Breast epithelium (tissue), 4 donors: ENCODE data around the gene RARA. TPM values are rescaled to one million over a fixed set of nuclear protein-coding genes. Genes with fewer than 3 reads are reported as not detected.
A peak's percentile ranks its signal among the peaks of the same experiment; 100 is the strongest.

Source experiments
- DNase-seq, 2 donors: peaks; one replicate each; pipeline ENCODE4 v3.0.0-alpha.2; 2019; ENCODE audit warnings: low spot score in 2 of 2
- H3K27ac ChIP-seq, 2 donors: fragments of 200-600 bp; sonication (generic) in 1 of 2; one replicate each; pipeline ENCODE4 v1.5.1; 2016 to 2019; ENCODE audit warnings: mild to moderate bottlenecking in 1 of 2
- H3K27me3 ChIP-seq, 2 donors: fragments of 200-600 bp; sonication (generic) in 1 of 2; one replicate each; pipeline versions ENCODE4 v1.5.1 to v1.6.0; 2017 to 2019; ENCODE audit warnings: control low read depth in 1 of 2, mild to moderate bottlenecking in 1 of 2
- H3K36me3 ChIP-seq: fragments of 200-600 bp; one replicate; pipeline ENCODE4 v1.5.1; 2019
- H3K4me1 ChIP-seq, 2 donors: fragments of 200-600 bp; sonication (generic); one replicate each; pipeline ENCODE4 v1.5.1; 2016 to 2019; ENCODE audit warnings: control low read depth in 1 of 2
- H3K4me3 ChIP-seq, 3 donors: fragments of 200-600 bp; sonication (generic); 1 replicate in 2 of 3; 2 replicates in 1 of 3; pipeline ENCODE4 v1.5.1; 2016 to 2019; ENCODE audit warnings: mild to moderate bottlenecking in 3 of 3, moderate library complexity in 2 of 3
- H3K9me3 ChIP-seq, 2 donors: fragments of 200-600 bp; sonication (generic) in 1 of 2; one replicate each; pipeline ENCODE4 v1.5.1; 2016 to 2019; ENCODE audit warnings: control low read depth in 1 of 2
- POLR2A ChIP-seq: fragments of 450-650 bp; IDR thresholded peaks from one replicate; pipeline ENCODE4 v1.6.1; 2016; ENCODE audit warnings: antibody characterized with exemption, mild to moderate bottlenecking, moderate library complexity
- POLR2AphosphoS5 ChIP-seq, 3 donors: sonication (generic); formaldehyde crosslinking; IDR thresholded peaks; one replicate each; pipeline ENCODE4 v1.6.1; 2017; ENCODE audit warnings: antibody characterized with exemption in 3 of 3
- intact Hi-C: fragments of 100-400 bp; cut with DNase I; formaldehyde crosslinking; loops from one replicate; pipeline ENCODE4 v1.15.1; 2023; ENCODE audit warnings: low total_unique reads
- total RNA-seq, 3 donors: library from RNA; depleted of rRNA; stranded (reverse); fragments of >200 nt; gene quantifications; one replicate each; pipeline ENCODE4 v1.1.0, GENCODE V29; 2016
- TF ChIP-seq, protein P1 (sequence below), 3 donors: fragments of 450-650 bp; IDR thresholded peaks; one replicate each; pipeline ENCODE4 v1.5.1; 2016 to 2017; ENCODE audit warnings: antibody characterized with exemption in 3 of 3, mild to moderate bottlenecking in 3 of 3, moderate library complexity in 3 of 3

The RARA gene
- total RNA-seq, 3 donors from 2014 or later: 14.2 to 31.2 (median 25.2) TPM

DNA sequence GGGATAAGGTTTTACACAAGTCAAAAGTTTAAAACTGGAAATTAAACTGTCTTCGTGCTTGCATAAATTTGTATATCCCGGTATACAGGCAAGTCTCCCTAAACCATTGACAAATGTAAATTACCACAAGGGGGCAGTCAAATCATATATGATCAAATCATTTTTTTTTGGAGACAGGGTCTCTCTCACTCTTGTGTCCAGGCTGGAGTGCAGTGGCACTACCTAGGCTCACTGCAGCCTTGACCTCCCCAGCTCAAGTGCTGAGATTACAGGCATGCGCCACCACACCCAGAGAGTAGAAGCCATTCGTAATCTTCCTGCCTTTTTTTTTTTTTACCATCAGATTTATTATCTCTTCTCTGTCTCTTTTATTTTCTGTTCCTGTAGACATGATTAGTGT, 90.2 kb downstream of the RARA start:
- Histone ChIP-seq H3K4me1 (no peaks in the 10 kb centered on the region), H3K4me3 (no peak overlapping the region), H3K9me3 (no peaks in the 10 kb centered on the region), H3K27ac (no peak overlapping the region), H3K36me3 (no peaks in the 10 kb centered on the region), H3K27me3 (no peaks in the 10 kb centered on the region)
- intact Hi-C loops: no loop called here
- TF ChIP-seq, protein P1, sequence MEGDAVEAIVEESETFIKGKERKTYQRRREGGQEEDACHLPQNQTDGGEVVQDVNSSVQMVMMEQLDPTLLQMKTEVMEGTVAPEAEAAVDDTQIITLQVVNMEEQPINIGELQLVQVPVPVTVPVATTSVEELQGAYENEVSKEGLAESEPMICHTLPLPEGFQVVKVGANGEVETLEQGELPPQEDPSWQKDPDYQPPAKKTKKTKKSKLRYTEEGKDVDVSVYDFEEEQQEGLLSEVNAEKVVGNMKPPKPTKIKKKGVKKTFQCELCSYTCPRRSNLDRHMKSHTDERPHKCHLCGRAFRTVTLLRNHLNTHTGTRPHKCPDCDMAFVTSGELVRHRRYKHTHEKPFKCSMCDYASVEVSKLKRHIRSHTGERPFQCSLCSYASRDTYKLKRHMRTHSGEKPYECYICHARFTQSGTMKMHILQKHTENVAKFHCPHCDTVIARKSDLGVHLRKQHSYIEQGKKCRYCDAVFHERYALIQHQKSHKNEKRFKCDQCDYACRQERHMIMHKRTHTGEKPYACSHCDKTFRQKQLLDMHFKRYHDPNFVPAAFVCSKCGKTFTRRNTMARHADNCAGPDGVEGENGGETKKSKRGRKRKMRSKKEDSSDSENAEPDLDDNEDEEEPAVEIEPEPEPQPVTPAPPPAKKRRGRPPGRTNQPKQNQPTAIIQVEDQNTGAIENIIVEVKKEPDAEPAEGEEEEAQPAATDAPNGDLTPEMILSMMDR (IDR thresholded peaks at IDR 0.05): peak; percentile 17 to 55 (median 46)
- TF ChIP-seq POLR2A: no peak
- DNase-seq: no peak

DNA sequence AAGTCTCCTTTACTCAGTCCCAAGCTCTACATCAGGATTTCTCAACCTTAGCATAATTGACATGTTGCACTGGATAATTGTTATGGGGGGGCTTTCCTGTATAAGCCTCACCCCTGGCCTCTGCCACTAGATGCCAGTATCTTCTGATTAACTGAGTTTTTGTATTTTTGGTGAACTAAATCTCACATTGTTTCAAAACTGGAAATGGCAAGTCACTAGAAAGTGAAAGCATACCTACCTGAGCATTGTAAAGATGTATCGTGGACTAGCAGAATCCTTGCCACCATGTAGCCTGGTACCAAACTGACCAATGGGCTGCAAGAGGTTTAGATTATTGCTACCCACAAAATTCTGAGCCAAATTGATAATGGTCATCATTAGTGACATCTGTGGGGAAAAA, 93.7 kb downstream of the RARA start:
- no peak overlapping the region for H3K27ac ChIP-seq

DNA sequence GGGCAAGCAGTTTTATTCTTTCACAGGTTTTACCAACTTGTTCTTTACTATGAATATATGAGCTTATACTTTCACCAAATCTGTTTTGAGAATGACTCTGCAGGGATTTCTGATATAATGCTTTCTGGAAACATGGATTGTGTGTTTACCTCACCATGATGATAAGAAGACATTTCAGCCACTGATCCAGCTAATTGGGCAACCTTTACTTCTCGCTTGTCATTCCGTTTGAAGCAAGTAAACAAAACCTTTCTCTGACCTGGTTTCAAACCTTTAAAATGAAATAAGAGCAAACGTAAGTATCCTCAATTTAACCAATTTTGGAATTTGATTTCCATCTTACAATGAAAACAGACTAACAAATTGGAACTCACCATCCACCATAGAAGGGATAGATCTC, 95.0 kb downstream of the RARA start:
- Histone ChIP-seq H3K4me3 (no peak overlapping the region), H3K27me3 (no peaks in the 10 kb centered on the region), H3K36me3 (no peaks in the 10 kb centered on the region), H3K27ac (no peak overlapping the region), H3K4me1 (no peaks in the 10 kb centered on the region), H3K9me3 (no peaks in the 10 kb centered on the region)
- DNase-seq: no peak
- TF ChIP-seq POLR2A (no peak), POLR2AphosphoS5 (IDR thresholded peaks at IDR 0.05) (no peak)
- TF ChIP-seq, protein P1 (IDR thresholded peaks at IDR 0.05): no peak
- intact Hi-C loops: no loop called here

More for the DNA sequence above, 93.7 kb downstream of the RARA start:
- no peak overlapping the region for H3K4me3 ChIP-seq
- intact Hi-C loops: no loop called here
- DNase-seq: no peak
- H3K36me3 ChIP-seq: no peaks in the 10 kb centered on the region
- H3K4me1 ChIP-seq: no peaks in the 10 kb centered on the region
- no peaks in the 10 kb centered on the region for H3K27me3 ChIP-seq
- H3K9me3 ChIP-seq: no peaks in the 10 kb centered on the region
- TF ChIP-seq, protein P1 (IDR thresholded peaks at IDR 0.05): no peak
- no peak for TF ChIP-seq POLR2AphosphoS5 (IDR thresholded peaks at IDR 0.05)
- TF ChIP-seq POLR2A: no peak

Other genes with a start within 250 kb of the RARA start
- 10 to 100 TPM; 41.6 to 61.0 (median 48.1) TPM for gene THRA, start 246.2 kb upstream of the RARA start, total RNA-seq
- gene NR1D1, start 208.6 kb upstream of the RARA start, total RNA-seq: 10 to 100 TPM in 1 of 3 donors, 1 to 10 TPM in 2; 8.8 to 10.5 (median 9.2) TPM
- gene MSL1, start 187.2 kb upstream of the RARA start, total RNA-seq: 10 to 100 TPM; 49.3 to 79.3 (median 78.2) TPM
- 10 to 100 TPM; 57.4 to 67.0 (median 65.1) TPM for gene CASC3, start 168.6 kb upstream of the RARA start, total RNA-seq
- gene RAPGEFL1, start 131.7 kb upstream of the RARA start, total RNA-seq: 10 to 100 TPM in 1 of 3 donors, 1 to 10 TPM in 2; 3.2 to 10.8 (median 5.0) TPM
- gene WIPF2, start 89.9 kb upstream of the RARA start, total RNA-seq: 10 to 100 TPM in 2 of 3 donors, 1 to 10 TPM in 1; 8.2 to 12.9 (median 10.8) TPM
- gene CDC6, start 21.3 kb upstream of the RARA start, total RNA-seq: under 1 TPM; 0.29 to 0.98 (median 0.80) TPM
- not detected for gene GJD3, start 55.6 kb downstream of the RARA start, total RNA-seq
- gene TOP2A, start 108.7 kb downstream of the RARA start, total RNA-seq: 1 to 10 TPM; 2.0 to 6.4 (median 2.5) TPM
- 100 to 1,000 TPM; 191 to 893 (median 278) TPM for gene IGFBP4, start 134.3 kb downstream of the RARA start, total RNA-seq
- 10 to 100 TPM in 2 of 3 donors, not detected in 1; 30.5 to 52.2 TPM for gene TNS4, start 192.4 kb downstream of the RARA start, total RNA-seq